COR-L47 (cell line): ENCODE data around the gene KCNA5.
A peak's percentile ranks its signal among the peaks of the same experiment; 100 is the strongest.

Source experiments
- DNase-seq: peaks from one replicate; lab custom pipeline; 2025; lab: John Stamatoyannopoulos, UW

The KCNA5 gene

GRCh38 chr12:5043589-5044419 lies at the start of gene KCNA5:
TSS of gene KCNA5 (plus strand) at chr12:5043879. CDS start at chr12:5044148, 269 bp downstream.
- DNase-seq, result peak; percentile 18

GRCh38 chr12:4994622-4995021 lies 49.1 kb upstream of the KCNA5 start:
- DNase-seq, result no peak

- no peak for DNase-seq
These were observed 47.0 kb upstream of the KCNA5 start for GRCh38 chr12:4996714-4997113.

- DNase-seq, result no peak
These were observed 45.7 kb upstream of the KCNA5 start for GRCh38 chr12:4997939-4998338.

GRCh38 chr12:5000204-5000603 lies 43.5 kb upstream of the KCNA5 start:
- DNase-seq, result no peak

GRCh38 chr12:5000658-5001385 lies 42.9 kb upstream of the KCNA5 start:
- no peak for DNase-seq

GRCh38 chr12:5003025-5003666 lies 40.5 kb upstream of the KCNA5 start:
- peak; percentile 39 for DNase-seq

GRCh38 chr12:5008661-5009060 lies 35.0 kb upstream of the KCNA5 start:
- DNase-seq, result no peak

- DNase-seq, result no peak
These were observed 33.5 kb upstream of the KCNA5 start for GRCh38 chr12:5010151-5010550.

- no peak for DNase-seq
These were observed 31.3 kb upstream of the KCNA5 start for GRCh38 chr12:5012337-5012736.

- DNase-seq, result no peak
These were observed 30.4 kb upstream of the KCNA5 start for GRCh38 chr12:5013266-5013730.

GRCh38 chr12:5014269-5014668 lies 29.4 kb upstream of the KCNA5 start:
- DNase-seq, result no peak

GRCh38 chr12:5015711-5016492 lies 27.8 kb upstream of the KCNA5 start:
- DNase-seq, result no peak

- no peak for DNase-seq
These were observed 27.2 kb upstream of the KCNA5 start for GRCh38 chr12:5016526-5016925.

GRCh38 chr12:5017638-5018348 lies 25.9 kb upstream of the KCNA5 start:
- no peak for DNase-seq

- no peak for DNase-seq
These were observed 25.0 kb upstream of the KCNA5 start for GRCh38 chr12:5018677-5019076.

GRCh38 chr12:5022025-5022424 lies 21.7 kb upstream of the KCNA5 start:
- DNase-seq, result no peak

GRCh38 chr12:5022465-5023061 lies 21.1 kb upstream of the KCNA5 start:
- DNase-seq, result peak; percentile 5

- no peak for DNase-seq
These were observed 19.8 kb upstream of the KCNA5 start for GRCh38 chr12:5023842-5024241.

- no peak for DNase-seq
These were observed 17.2 kb upstream of the KCNA5 start for GRCh38 chr12:5026342-5026938.
